K562 (cell line): ENCODE measurements around the gene RHOF. TPM values are rescaled to one million over a fixed set of nuclear protein-coding genes. Genes with fewer than 3 reads are reported as not detected.

Source experiments
- ASH1L ChIP-seq: fragments of 450-650 bp; IDR thresholded peaks from 2 replicates; pipeline ENCODE4 v1.6.1; 2018; ENCODE audit warnings: borderline replicate concordance, mild to moderate bottlenecking, low read depth; ENCODE audit not compliant: partially characterized antibody
- CBX8 ChIP-seq: fragments of 200-600 bp; sonication (generic); IDR thresholded peaks from 2 replicates; pipeline ENCODE4 v1.6.1; 2012; ENCODE audit warnings: borderline replicate concordance, mixed run types, low read depth, mild to moderate bottlenecking, moderate library complexity, mixed read lengths, low read length, control low read depth, inconsistent platforms; ENCODE audit not compliant: poor library complexity, severe bottlenecking; ENCODE audit errors: extremely low read depth
- EGR1 ChIP-seq: fragments of 450-650 bp; conservative IDR thresholded peaks from 2 replicates; pipeline ENCODE4 v1.6.1; 2017; ENCODE audit warnings: mild to moderate bottlenecking
- FOXP1 ChIP-seq: sonication (generic); formaldehyde crosslinking; IDR thresholded peaks from 2 replicates; pipeline ENCODE4 v1.8.0; 2022; ENCODE audit warnings: mild to moderate bottlenecking, missing genetic modification reagents
- HDAC1 ChIP-seq, 2 experiments: fragments of 450-650 bp; IDR thresholded peaks; 2 replicates each; pipeline ENCODE4 v1.6.1; 2016 to 2017; ENCODE audit warnings: inconsistent platforms in 1 of 2, mild to moderate bottlenecking in 1 of 2, moderate library complexity in 1 of 2
- KDM5B ChIP-seq: fragments of 200-600 bp; sonication (generic); IDR thresholded peaks from 2 replicates; pipeline ENCODE4 v1.6.1; 2012; ENCODE audit warnings: low read depth, mild to moderate bottlenecking, moderate library complexity, low read length, control low read depth, inconsistent platforms; ENCODE audit not compliant: insufficient replicate concordance
- WHSC1 ChIP-seq: IDR thresholded peaks from one replicate; pipeline ENCODE4 v1.6.1; 2012; ENCODE audit warnings: low read length, control low read depth, inconsistent platforms
- ZNF175 ChIP-seq: fragments of 200-800 bp; sonication (Bioruptor generic); IDR thresholded peaks from 2 replicates; pipeline ENCODE4 v1.6.1; 2016; ENCODE audit warnings: low read depth, mild to moderate bottlenecking, missing genetic modification characterization, missing compliant biosample characterization
- ZNF282 ChIP-seq: sonication (generic); formaldehyde crosslinking; IDR thresholded peaks from 2 replicates; pipeline ENCODE4 v1.8.1; 2023; ENCODE audit warnings: missing genetic modification reagents
- polyA plus RNA-seq, 8 experiments: library from polyadenylated mRNA; depleted of rRNA in 4 of 8; stranded (reverse) in 5 of 8; unstranded in 3 of 8; fragments of >200 nt; fragmentation: Nextera tagmentation in 2 of 8; fragmentation: Illumina TruSeq in 1 of 8; extraction: Ambion mirVana in 2 of 8; extraction: Trizol in 1 of 8; gene quantifications; 2 replicates each; pipeline versions ENCODE4 v1.2.1 to v1.2.3, GENCODE V29; 2011 to 2014; ENCODE audit warnings: inconsistent platforms in 1 of 8, missing spikeins in 1 of 8
- total RNA-seq, 7 experiments: library from RNA; depleted of rRNA in 6 of 7; stranded (reverse); fragments of >200 nt in 6 of 7; fragmentation: Illumina TruSeq in 2 of 7; extraction: Trizol in 2 of 7; gene quantifications; 2 replicates each; pipeline versions ENCODE4 v1.2.1 to v1.2.3, GENCODE V29; 2011 to 2021; ENCODE audit warnings: low replicate concordance in 1 of 7
- TF ChIP-seq, protein P1 (sequence below): fragments of 450-650 bp; conservative IDR thresholded peaks from 2 replicates; pipeline ENCODE4 v1.6.1; 2016; ENCODE audit warnings: missing genetic modification characterization, low read depth, mild to moderate bottlenecking, missing compliant biosample characterization, moderate library complexity
- TF ChIP-seq, protein P2 (sequence below), 2 experiments: fragments of 450-650 bp in 1 of 2; sonication (generic) in 1 of 2; formaldehyde crosslinking in 1 of 2; IDR thresholded peaks; 2 replicates each; pipeline versions ENCODE4 v1.7.1 to v1.9.0; 2016 to 2022; ENCODE audit warnings: inconsistent platforms in 1 of 2, mild to moderate bottlenecking in 1 of 2, missing genetic modification reagents in 1 of 2
- TF ChIP-seq, protein P3 (sequence below): fragments of 250-450 bp; sonication (Bioruptor Pico); IDR thresholded peaks from 2 replicates; pipeline ENCODE4 v1.4.0; 2020; ENCODE audit warnings: mild to moderate bottlenecking
- TF ChIP-seq, protein P4 (sequence below): sonication (generic); formaldehyde crosslinking; IDR thresholded peaks from 2 replicates; pipeline ENCODE4 v1.8.0; 2022; ENCODE audit warnings: mild to moderate bottlenecking, missing genetic modification reagents

RHOF gene
- total and polyA plus RNA-seq, 9 of the 15 experiments (the other 6 are each of a cell fraction or from before 2014, with no cell fraction given): 0.13 to 10.1 (median 4.0) TPM

DNA sequence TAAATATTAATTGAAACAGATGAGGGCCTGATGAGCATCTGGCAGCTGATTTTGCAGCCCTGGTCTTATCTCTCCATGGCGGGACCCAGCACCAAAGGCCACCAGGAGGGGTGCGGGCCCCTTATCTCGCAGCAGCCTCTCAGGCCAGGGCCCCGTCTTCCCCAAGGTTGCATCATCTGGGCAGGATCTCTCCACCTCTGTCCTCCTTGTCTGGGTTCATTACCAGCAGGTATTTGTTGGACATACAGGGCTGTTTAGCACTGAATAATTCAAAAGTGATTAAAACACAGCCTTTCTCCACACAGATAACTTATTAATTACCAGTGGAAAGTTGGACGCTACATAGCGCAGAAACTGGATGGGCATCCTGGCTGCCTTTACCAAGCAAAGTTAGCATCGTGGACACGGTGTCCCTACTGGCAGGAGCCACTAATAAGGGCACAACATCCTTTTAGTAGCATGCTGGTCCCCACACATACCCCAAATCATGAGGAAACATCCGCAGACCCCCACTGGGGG is 55.1 kb downstream of the RHOF start (continued):
- TF ChIP-seq CBX8 (no peak), KDM5B (no peak), WHSC1 (no peak), FOXP1 (CRISPR knock-in tag) (no peak), ZNF282 (no peak), ASH1L (no peak), ZNF175 (CRISPR knock-in tag) (peak; percentile 90), EGR1 (no peak), HDAC1 (IDR thresholded peaks at IDR 0.05) (peak in 1 of 2 experiments; percentile 62; a peak in 1 of 4 replicates)
- TF ChIP-seq, protein P1, sequence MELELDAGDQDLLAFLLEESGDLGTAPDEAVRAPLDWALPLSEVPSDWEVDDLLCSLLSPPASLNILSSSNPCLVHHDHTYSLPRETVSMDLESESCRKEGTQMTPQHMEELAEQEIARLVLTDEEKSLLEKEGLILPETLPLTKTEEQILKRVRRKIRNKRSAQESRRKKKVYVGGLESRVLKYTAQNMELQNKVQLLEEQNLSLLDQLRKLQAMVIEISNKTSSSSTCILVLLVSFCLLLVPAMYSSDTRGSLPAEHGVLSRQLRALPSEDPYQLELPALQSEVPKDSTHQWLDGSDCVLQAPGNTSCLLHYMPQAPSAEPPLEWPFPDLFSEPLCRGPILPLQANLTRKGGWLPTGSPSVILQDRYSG (tag): peak; percentile 72
- TF ChIP-seq, protein P2, sequence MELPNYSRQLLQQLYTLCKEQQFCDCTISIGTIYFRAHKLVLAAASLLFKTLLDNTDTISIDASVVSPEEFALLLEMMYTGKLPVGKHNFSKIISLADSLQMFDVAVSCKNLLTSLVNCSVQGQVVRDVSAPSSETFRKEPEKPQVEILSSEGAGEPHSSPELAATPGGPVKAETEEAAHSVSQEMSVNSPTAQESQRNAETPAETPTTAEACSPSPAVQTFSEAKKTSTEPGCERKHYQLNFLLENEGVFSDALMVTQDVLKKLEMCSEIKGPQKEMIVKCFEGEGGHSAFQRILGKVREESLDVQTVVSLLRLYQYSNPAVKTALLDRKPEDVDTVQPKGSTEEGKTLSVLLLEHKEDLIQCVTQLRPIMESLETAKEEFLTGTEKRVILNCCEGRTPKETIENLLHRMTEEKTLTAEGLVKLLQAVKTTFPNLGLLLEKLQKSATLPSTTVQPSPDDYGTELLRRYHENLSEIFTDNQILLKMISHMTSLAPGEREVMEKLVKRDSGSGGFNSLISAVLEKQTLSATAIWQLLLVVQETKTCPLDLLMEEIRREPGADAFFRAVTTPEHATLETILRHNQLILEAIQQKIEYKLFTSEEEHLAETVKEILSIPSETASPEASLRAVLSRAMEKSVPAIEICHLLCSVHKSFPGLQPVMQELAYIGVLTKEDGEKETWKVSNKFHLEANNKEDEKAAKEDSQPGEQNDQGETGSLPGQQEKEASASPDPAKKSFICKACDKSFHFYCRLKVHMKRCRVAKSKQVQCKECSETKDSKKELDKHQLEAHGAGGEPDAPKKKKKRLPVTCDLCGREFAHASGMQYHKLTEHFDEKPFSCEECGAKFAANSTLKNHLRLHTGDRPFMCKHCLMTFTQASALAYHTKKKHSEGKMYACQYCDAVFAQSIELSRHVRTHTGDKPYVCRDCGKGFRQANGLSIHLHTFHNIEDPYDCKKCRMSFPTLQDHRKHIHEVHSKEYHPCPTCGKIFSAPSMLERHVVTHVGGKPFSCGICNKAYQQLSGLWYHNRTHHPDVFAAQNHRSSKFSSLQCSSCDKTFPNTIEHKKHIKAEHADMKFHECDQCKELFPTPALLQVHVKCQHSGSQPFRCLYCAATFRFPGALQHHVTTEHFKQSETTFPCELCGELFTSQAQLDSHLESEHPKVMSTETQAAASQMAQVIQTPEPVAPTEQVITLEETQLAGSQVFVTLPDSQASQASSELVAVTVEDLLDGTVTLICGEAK (IDR thresholded peaks at IDR 0.05): no peak
- TF ChIP-seq, protein P2 (CRISPR knock-in tag; IDR thresholded peaks at IDR 0.05): no peak
- TF ChIP-seq, protein P3, sequence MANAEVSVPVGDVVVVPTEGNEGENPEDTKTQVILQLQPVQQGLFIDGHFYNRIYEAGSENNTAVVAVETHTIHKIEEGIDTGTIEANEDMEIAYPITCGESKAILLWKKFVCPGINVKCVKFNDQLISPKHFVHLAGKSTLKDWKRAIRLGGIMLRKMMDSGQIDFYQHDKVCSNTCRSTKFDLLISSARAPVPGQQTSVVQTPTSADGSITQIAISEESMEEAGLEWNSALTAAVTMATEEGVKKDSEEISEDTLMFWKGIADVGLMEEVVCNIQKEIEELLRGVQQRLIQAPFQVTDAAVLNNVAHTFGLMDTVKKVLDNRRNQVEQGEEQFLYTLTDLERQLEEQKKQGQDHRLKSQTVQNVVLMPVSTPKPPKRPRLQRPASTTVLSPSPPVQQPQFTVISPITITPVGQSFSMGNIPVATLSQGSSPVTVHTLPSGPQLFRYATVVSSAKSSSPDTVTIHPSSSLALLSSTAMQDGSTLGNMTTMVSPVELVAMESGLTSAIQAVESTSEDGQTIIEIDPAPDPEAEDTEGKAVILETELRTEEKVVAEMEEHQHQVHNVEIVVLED: peak; percentile 34; the same call in 1 of the 2 replicates
- TF ChIP-seq, protein P4, sequence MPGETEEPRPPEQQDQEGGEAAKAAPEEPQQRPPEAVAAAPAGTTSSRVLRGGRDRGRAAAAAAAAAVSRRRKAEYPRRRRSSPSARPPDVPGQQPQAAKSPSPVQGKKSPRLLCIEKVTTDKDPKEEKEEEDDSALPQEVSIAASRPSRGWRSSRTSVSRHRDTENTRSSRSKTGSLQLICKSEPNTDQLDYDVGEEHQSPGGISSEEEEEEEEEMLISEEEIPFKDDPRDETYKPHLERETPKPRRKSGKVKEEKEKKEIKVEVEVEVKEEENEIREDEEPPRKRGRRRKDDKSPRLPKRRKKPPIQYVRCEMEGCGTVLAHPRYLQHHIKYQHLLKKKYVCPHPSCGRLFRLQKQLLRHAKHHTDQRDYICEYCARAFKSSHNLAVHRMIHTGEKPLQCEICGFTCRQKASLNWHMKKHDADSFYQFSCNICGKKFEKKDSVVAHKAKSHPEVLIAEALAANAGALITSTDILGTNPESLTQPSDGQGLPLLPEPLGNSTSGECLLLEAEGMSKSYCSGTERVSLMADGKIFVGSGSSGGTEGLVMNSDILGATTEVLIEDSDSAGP (CRISPR knock-in tag): no peak
